Measurements from ENCODE around the gene SETD6. TPM values are rescaled to one million over a fixed set of nuclear protein-coding genes. Genes with fewer than 3 reads are reported as not detected.

Gene SETD6
- total and polyA plus RNA-seq, 2 of the 8 experiments (the other 6 are each of a cell fraction or from before 2014, with no cell fraction given): 25.3 to 40.5 TPM

GRCh38 chr16:58501242-58502131 is 13.8 kb upstream of the SETD6 start:
- H4K5ac ChIP-seq (ENCODE audit: insufficient read length, low read depth, low read length): peak overlapping the region; percentile 44
- CTCF ChIA-PET (ENCODE audit: partially characterized antibody): interaction anchor here (1.2 to 2.0 kb wide), 5 partner anchors 10 to 165 kb away, joined by 3 to 7 read pairs (median 4); no protein-coding TSS in a partner anchor
- H3K23me2 ChIP-seq (ENCODE audit: low read depth, low read length): peaks cover 20% of the 10 kb centered on the region
- peak overlapping the region; percentile 91 for H4K91ac ChIP-seq (replicated peaks; ENCODE audit: insufficient read length, low read length)
- H3K18ac ChIP-seq (ENCODE audit: extremely low read depth, low read length): peak overlapping the region; percentile 93
- FAIRE-seq (no peak), DNase-seq (ENCODE audit: low read depth in 1 of 2, low spot score in 2 of 2) (peak in 1 of 2 experiments; percentile 93)
- peak overlapping the region; percentile 50; the same call in 1 of the 2 replicates for H3K27ac ChIP-seq (ENCODE audit: low read depth, low read length)
- H4K8ac ChIP-seq (ENCODE audit: extremely low read depth, insufficient read depth, low read length): peak overlapping the region; percentile 77
- H3K56ac ChIP-seq (replicated peaks; ENCODE audit: insufficient read length, low read depth, low read length): peak overlapping the region; percentile 77
- no peaks in the 10 kb centered on the region for H3K79me2 ChIP-seq (ENCODE audit: control insufficient read depth in 1 of 2, insufficient read depth in 2 of 2, low read length in 2 of 2)
- peak overlapping the region; percentile 79 to 99 for H3K4me2 ChIP-seq (ENCODE audit: insufficient read depth in 1 of 2, low read depth in 2 of 2, low read length in 2 of 2)
- peak overlapping the region; percentile 82; the same call in 1 of the 2 replicates for H2AFZ ChIP-seq (ENCODE audit: low read length)
- no peaks in the 10 kb centered on the region for H3K79me1 ChIP-seq (ENCODE audit: low read depth, low read length)
- H2BK15ac ChIP-seq (ENCODE audit: low read length): peak overlapping the region; percentile 99; the same call in 1 of the 2 replicates
- H2BK120ac ChIP-seq (replicated peaks; ENCODE audit: low read depth, low read length): no peak overlapping the region
- H3K23ac ChIP-seq (ENCODE audit: insufficient read length): no peak overlapping the region
- H3K9me3 ChIP-seq (ENCODE audit: insufficient read depth in 2 of 2, low read depth in 1 of 2, low read length in 1 of 2): no peaks in the 10 kb centered on the region
- peaks cover 0 to 8% (median 5%) of the 10 kb centered on the region in 4 experiments; a peak in 4 of 7 replicates for H3K27me3 ChIP-seq (replicated peaks in 1 of 4; ENCODE audit: control insufficient read depth in 3 of 4, extremely low read depth in 1 of 4, insufficient read depth in 3 of 4, low read length in 3 of 4)
- H2BK12ac ChIP-seq (ENCODE audit: low read depth, low read length): peak overlapping the region; percentile 88; the same call in 1 of the 2 replicates
- 9% methylated on average over 41 of the region's 42 CpGs; no CpG with 5 or more reads in 1 of the 2 experiments for WGBS, 2 experiments (ENCODE audit: extremely low coverage in 1 of 2, insufficient coverage in 1 of 2, insufficient read length in 1 of 2, insufficient replicate concordance in 2 of 2, low coverage in 1 of 2, low lambda C conversion rate in 2 of 2, missing lambda C conversion rate in 1 of 2)
- H3K36me3 ChIP-seq (ENCODE audit: control insufficient read depth in 2 of 4, insufficient read depth in 4 of 4, low read length in 3 of 4): no peaks in the 10 kb centered on the region
- POLR2A ChIA-PET (ENCODE audit: partially characterized antibody): interaction anchor here (1.0 to 1.6 kb wide), 5 partner anchors 11 to 373 kb away, joined by 3 to 4 read pairs (median 3); no protein-coding TSS in a partner anchor
- no peak overlapping the region for H3K4ac ChIP-seq (replicated peaks; ENCODE audit: insufficient read length, low read depth, low read length)
- H4K20me1 ChIP-seq (replicated peaks in 1 of 2; ENCODE audit: control insufficient read depth in 1 of 2, insufficient read depth in 2 of 2, low read length in 2 of 2): peaks cover 0 to 3% of the 10 kb centered on the region in 2 experiments
- peak overlapping the region; percentile 41 to 81 (median 70) for H3K4me3 ChIP-seq (ENCODE audit: extremely low read depth in 1 of 4, insufficient read depth in 2 of 4, low read depth in 3 of 4, low read length in 4 of 4)
- H3K9ac ChIP-seq (replicated peaks in 1 of 4; ENCODE audit: extremely low read depth in 1 of 4, low read depth in 3 of 4, low read length in 3 of 4): peak overlapping the region in 3 of 4 experiments; percentile 63 to 82 (median 82); a peak in 5 of 7 replicates
- no peak overlapping the region for H3K14ac ChIP-seq (ENCODE audit: insufficient read length)
- peaks cover 0 to 19% (median 12%) of the 10 kb centered on the region in 4 experiments; a peak in 6 of 7 replicates for H3K4me1 ChIP-seq (replicated peaks in 1 of 4; ENCODE audit: control insufficient read depth in 3 of 4, insufficient read depth in 4 of 4, low read length in 3 of 4)
- H2BK20ac ChIP-seq (ENCODE audit: low read length): no peak overlapping the region
- H2AK5ac ChIP-seq (ENCODE audit: low read depth, low read length): no peak overlapping the region
- peak overlapping the region; percentile 75; the same call in 1 of the 2 replicates for H2BK5ac ChIP-seq (ENCODE audit: low read depth, low read length)
- TF ChIP-seq POLR2AphosphoS5 (IDR thresholded peaks at IDR 0.05; ENCODE audit: low read depth, low read length) (peak; percentile 69), ASH2L (IDR thresholded peaks at IDR 0.05; ENCODE audit: low read length) (peak; percentile 46), POLR2A (IDR thresholded peaks at IDR 0.05; ENCODE audit: control extremely low read depth in 1 of 2, low read depth in 2 of 2, low read length in 2 of 2) (peak in 1 of 2 experiments; percentile 61; a peak in 1 of 3 replicates), RBBP5 (IDR thresholded peaks at IDR 0.05; ENCODE audit: borderline replicate concordance, low read depth, low read length) (0 out of 2 replicates have a peak, but pooled peaks have one; percentile 23), CREB1 (IDR thresholded peaks at IDR 0.05) (peak; percentile 85; the same call in 1 of the 2 replicates), EP300 (IDR thresholded peaks at IDR 0.05; ENCODE audit: borderline replicate concordance in 1 of 2, low read depth in 2 of 2, low read length in 2 of 2) (0 out of 3 replicates have a peak, but pooled peaks of 1 of the 2 experiments have one; percentile 28), SRF (IDR thresholded peaks at IDR 0.05; ENCODE audit: low read depth, low read length) (no peak), FOSL1 (IDR thresholded peaks at IDR 0.05; ENCODE audit: insufficient read depth, low read depth, low read length) (no peak)
- TF ChIP-seq, protein P1, sequence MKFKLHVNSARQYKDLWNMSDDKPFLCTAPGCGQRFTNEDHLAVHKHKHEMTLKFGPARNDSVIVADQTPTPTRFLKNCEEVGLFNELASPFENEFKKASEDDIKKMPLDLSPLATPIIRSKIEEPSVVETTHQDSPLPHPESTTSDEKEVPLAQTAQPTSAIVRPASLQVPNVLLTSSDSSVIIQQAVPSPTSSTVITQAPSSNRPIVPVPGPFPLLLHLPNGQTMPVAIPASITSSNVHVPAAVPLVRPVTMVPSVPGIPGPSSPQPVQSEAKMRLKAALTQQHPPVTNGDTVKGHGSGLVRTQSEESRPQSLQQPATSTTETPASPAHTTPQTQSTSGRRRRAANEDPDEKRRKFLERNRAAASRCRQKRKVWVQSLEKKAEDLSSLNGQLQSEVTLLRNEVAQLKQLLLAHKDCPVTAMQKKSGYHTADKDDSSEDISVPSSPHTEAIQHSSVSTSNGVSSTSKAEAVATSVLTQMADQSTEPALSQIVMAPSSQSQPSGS (IDR thresholded peaks at IDR 0.05; ENCODE audit: low read length): peak; percentile 95
